ENCODE measurements around the gene RAPSN.

- TF ChIP-seq CTCF (IDR thresholded peaks at IDR 0.05) = no peak
- TF ChIP-seq POLR2A (IDR thresholded peaks at IDR 0.05) = no peak
These were observed 31.2 kb downstream of the RAPSN start for GRCh38 chr11:47417712-47418111.

All from body of pancreas (tissue), 4 donors.